Measurements from ENCODE around the gene HSDL2. TPM values are rescaled to one million over a fixed set of nuclear protein-coding genes. Genes with fewer than 3 reads are reported as not detected.

The HSDL2 gene
- total RNA-seq, 1 donor from 2014 or later, result 55.3 TPM

DNA sequence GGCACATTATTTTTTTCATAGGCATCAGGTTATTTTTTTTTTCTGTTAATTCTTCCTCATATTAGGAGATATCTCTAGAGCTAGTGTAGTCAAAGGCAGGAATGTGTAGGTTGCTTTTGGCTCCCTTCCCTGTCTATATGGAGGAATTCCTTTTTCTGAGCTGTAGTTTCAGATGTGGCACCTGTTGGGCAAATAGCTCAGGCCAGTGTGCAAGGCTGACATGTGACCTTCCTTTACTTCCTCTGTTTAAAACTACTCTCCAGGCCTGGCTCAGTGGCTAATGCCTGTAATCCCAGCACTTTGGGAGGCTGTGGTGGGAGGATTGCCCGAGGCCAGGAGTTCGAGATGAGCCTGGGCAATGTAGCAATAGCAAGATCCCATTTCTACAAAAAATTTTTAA lies 66.2 kb downstream of the HSDL2 start:
- no peak overlapping the region for H3K4me3 ChIP-seq
- no peak for DNase-seq
- no peaks in the 10 kb centered on the region for H3K4me1 ChIP-seq
- no peak for TF ChIP-seq CTCF (IDR thresholded peaks at IDR 0.05)
- ATAC-seq, result peak in 1 of 2 donors; percentile 28
- H3K27me3 ChIP-seq (ENCODE audit: low read depth), result no peaks in the 10 kb centered on the region
- peaks cover 23% of the 10 kb centered on the region for H3K36me3 ChIP-seq
- H3K27ac ChIP-seq, result no peak overlapping the region
- no peaks in the 10 kb centered on the region for H3K9me3 ChIP-seq
- intact Hi-C loops (cut with DNase I), result no loop called here

GRCh38 chr9:112446526-112446925 lies 66.6 kb downstream of the HSDL2 start:
- Histone ChIP-seq H3K4me1 (no peaks in the 10 kb centered on the region), H3K9me3 (no peaks in the 10 kb centered on the region), H3K27ac (no peak overlapping the region), H3K36me3 (peaks cover 19% of the 10 kb centered on the region), H3K4me3 (no peak overlapping the region), H3K27me3 (ENCODE audit: low read depth) (no peaks in the 10 kb centered on the region)
- no peak for ATAC-seq
- DNase-seq, result no peak
- no peak for TF ChIP-seq CTCF (IDR thresholded peaks at IDR 0.05)
- intact Hi-C loops (cut with DNase I), result no loop called here

DNA sequence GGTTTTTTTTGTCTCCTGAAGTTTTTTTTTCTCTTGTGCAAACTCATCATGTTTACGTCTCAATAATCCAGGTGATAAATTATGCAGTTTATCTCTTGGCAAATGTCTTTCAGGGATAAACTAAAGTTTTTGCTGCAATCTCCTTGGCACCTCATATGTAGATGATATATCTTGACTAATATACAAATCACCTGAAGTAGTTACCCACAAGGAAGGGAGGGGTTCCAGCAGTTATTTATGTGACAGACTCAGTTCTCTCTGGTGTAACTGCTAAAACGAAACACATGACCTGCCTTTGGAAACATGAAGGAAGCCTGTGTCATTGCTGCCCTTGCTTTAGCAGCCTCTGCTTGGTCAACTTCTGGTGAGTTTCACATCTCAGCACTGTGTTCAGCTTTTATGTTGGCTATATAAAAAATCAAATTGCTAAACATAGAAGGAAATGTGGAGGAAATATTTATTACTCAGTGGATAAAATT lies 67.4 kb downstream of the HSDL2 start:
- Histone ChIP-seq H3K4me1 (no peaks in the 10 kb centered on the region), H3K36me3 (peaks cover 15% of the 10 kb centered on the region), H3K9me3 (no peaks in the 10 kb centered on the region), H3K27ac (no peak overlapping the region), H3K27me3 (ENCODE audit: low read depth) (no peaks in the 10 kb centered on the region), H3K4me3 (no peak overlapping the region)
- intact Hi-C loops (cut with DNase I), result no loop called here
- ATAC-seq (peak in 1 of 2 donors; percentile 23), DNase-seq (no peak)
- TF ChIP-seq CTCF (IDR thresholded peaks at IDR 0.05), result no peak

DNA sequence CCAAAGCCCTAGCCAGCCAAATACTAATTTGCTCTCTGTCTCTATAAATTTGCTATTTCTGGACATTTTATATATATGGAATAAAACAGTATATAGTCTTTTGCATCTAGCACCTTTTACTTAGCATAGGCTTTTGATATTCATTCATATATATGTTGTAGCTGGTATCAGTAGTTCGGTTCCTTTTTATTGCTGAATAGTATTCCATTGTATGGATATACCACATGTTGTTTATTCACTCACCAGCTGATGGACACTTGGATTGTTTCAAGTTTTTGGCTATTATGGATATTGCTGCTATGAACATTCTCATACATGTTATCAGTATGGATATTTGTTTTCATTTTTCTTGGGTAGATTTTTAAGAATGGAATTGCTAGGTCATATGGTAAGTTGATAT lies 82.9 kb downstream of the HSDL2 start:
- H3K27me3 ChIP-seq (ENCODE audit: low read depth), result no peaks in the 10 kb centered on the region
- no peaks in the 10 kb centered on the region for H3K9me3 ChIP-seq
- H3K4me3 ChIP-seq, result no peak overlapping the region
- ATAC-seq (no peak), DNase-seq (no peak)
- no peak overlapping the region for H3K27ac ChIP-seq
- peaks cover 65% of the 10 kb centered on the region for H3K36me3 ChIP-seq
- no peak for TF ChIP-seq CTCF (IDR thresholded peaks at IDR 0.05)
- no peaks in the 10 kb centered on the region for H3K4me1 ChIP-seq
- intact Hi-C loops (cut with DNase I), result no loop called here

DNA sequence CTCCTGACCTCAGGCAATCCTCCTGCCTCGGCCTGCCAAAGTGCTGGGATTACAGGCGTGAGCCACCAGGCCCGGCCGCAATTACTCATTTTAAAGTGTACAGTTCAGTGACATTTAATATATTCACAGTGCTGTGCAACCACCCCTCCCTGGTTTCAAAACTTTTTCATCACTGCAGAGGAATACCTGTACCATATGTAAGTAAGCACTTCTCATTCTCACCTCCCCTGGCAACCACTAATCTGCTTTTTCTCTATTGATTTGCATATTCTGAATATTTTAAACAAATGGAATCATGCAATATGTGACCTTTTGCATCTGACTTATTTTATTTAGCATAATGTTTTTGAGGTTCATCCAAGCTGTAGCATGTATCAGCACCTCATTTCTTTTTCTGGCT lies 85.4 kb downstream of the HSDL2 start:
- no peak for ATAC-seq
- no peak for TF ChIP-seq CTCF (IDR thresholded peaks at IDR 0.05)

DNA sequence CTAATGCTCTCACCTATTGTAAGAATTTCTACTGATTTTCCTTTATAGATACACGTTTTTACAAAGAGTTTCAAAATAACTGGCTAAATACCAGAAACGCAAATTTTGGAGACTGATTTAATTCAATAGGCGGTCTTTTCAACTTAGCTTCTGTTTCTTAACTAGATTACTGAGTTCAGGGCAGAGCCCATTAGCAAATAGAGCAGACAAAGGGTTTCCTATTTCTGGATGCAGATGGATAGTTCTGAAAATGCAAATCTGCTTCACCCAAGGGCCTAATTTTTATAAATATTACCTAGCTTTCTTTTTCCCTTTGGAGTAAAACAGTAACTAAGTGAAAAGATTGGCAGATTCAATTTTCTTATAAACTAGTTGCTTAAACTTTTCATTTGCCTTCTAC lies 93.1 kb downstream of the HSDL2 start:
- ATAC-seq, result no peak
- Histone ChIP-seq H3K9me3 (peaks cover 7% of the 10 kb centered on the region), H3K4me3 (no peak overlapping the region), H3K27me3 (ENCODE audit: low read depth) (no peaks in the 10 kb centered on the region), H3K27ac (no peak overlapping the region), H3K36me3 (peaks cover 21% of the 10 kb centered on the region), H3K4me1 (no peaks in the 10 kb centered on the region)
- DNase-seq, result no peak
- intact Hi-C loops (cut with DNase I), result no loop called here
- no peak for TF ChIP-seq CTCF (IDR thresholded peaks at IDR 0.05)

More for the DNA sequence above, 85.4 kb downstream of the HSDL2 start:
- intact Hi-C loops (cut with DNase I), result no loop called here
- Histone ChIP-seq H3K4me3 (no peak overlapping the region), H3K4me1 (no peaks in the 10 kb centered on the region), H3K27ac (no peak overlapping the region), H3K9me3 (no peaks in the 10 kb centered on the region), H3K27me3 (ENCODE audit: low read depth) (no peaks in the 10 kb centered on the region), H3K36me3 (peaks cover 44% of the 10 kb centered on the region)
- no peak for DNase-seq
